Type B pancreatic cell (in vitro differentiated cells): ENCODE results near the gene SYT12. TPM values are rescaled to one million over a fixed set of nuclear protein-coding genes. Genes with fewer than 3 reads are reported as not detected.

Experiments used
- DNase-seq: peaks from one replicate; pipeline ENCODE4 v3.0.0; 2021; ENCODE audit warnings: mixed read lengths; ENCODE audit not compliant: unreplicated experiment; ENCODE audit errors: extremely low spot score
- H3K27ac Mint-ChIP-seq: 2 replicates; pipeline ENCODE4 v1.8.0; 2021; ENCODE audit warnings: mild to moderate bottlenecking, mixed read lengths
- H3K27me3 Mint-ChIP-seq: 2 replicates; pipeline ENCODE4 v1.8.0; 2021; ENCODE audit warnings: mixed read lengths
- H3K36me3 Mint-ChIP-seq: 2 replicates; pipeline ENCODE4 v1.8.0; 2021; ENCODE audit warnings: mixed read lengths
- H3K4me1 Mint-ChIP-seq: one replicate; pipeline ENCODE4 v1.8.0; 2021; ENCODE audit warnings: mixed read lengths; ENCODE audit not compliant: unreplicated experiment
- H3K4me3 Mint-ChIP-seq: 2 replicates; pipeline ENCODE4 v1.8.0; 2021; ENCODE audit warnings: mild to moderate bottlenecking, mixed read lengths
- H3K9me3 Mint-ChIP-seq: 2 replicates; pipeline ENCODE4 v1.8.0; 2021; ENCODE audit warnings: mixed read lengths
- total RNA-seq: library from RNA; stranded (reverse); gene quantifications from 2 replicates; pipeline ENCODE4 v1.2.1, GENCODE V29; 2021; ENCODE audit warnings: low replicate concordance
- TF ChIP-seq, protein P1 (sequence below): fragments of 200-600 bp; sonication (generic); conservative IDR thresholded peaks from 2 replicates; pipeline ENCODE4 v1.5.0; 2021; ENCODE audit warnings: antibody characterized with exemption, mild to moderate bottlenecking

SYT12 gene
- total RNA-seq, 1 donor from 2014 or later = 0.24 TPM

DNA sequence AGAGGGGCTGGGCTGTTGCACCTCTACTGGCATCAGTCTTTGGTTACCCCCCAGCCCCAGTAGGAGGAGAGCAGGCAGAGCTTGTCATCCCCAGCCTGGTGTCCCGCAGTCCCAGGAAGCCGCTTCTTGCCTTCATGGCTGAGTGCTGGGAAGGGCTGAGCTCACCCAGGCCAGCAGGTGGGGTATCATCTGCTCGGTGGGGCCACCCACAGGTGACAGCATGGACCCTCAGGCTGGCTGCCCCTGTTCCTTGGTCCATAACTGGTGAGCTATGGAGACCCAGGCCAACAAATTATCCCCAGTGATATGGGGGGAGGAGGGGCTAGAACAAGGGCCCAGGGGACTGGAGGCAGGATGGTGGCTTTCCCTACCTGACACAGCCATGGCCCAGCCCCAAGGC, 27.2 kb downstream of the SYT12 start:
- Mint-ChIP-seq H3K4me1 (peaks cover 10% of the 10 kb centered on the region), H3K9me3 (no peaks in the 10 kb centered on the region), H3K27ac (no peak overlapping the region), H3K27me3 (no peaks in the 10 kb centered on the region), H3K36me3 (no peaks in the 10 kb centered on the region), H3K4me3 (no peak overlapping the region)
- TF ChIP-seq, protein P1, sequence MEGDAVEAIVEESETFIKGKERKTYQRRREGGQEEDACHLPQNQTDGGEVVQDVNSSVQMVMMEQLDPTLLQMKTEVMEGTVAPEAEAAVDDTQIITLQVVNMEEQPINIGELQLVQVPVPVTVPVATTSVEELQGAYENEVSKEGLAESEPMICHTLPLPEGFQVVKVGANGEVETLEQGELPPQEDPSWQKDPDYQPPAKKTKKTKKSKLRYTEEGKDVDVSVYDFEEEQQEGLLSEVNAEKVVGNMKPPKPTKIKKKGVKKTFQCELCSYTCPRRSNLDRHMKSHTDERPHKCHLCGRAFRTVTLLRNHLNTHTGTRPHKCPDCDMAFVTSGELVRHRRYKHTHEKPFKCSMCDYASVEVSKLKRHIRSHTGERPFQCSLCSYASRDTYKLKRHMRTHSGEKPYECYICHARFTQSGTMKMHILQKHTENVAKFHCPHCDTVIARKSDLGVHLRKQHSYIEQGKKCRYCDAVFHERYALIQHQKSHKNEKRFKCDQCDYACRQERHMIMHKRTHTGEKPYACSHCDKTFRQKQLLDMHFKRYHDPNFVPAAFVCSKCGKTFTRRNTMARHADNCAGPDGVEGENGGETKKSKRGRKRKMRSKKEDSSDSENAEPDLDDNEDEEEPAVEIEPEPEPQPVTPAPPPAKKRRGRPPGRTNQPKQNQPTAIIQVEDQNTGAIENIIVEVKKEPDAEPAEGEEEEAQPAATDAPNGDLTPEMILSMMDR = no peak
- no peak for DNase-seq

- Mint-ChIP-seq H3K36me3 (no peaks in the 10 kb centered on the region), H3K4me3 (no peak overlapping the region), H3K9me3 (no peaks in the 10 kb centered on the region), H3K27ac (peak overlapping the region; percentile 72), H3K27me3 (no peaks in the 10 kb centered on the region), H3K4me1 (peaks cover 19% of the 10 kb centered on the region)
- TF ChIP-seq, protein P1 = no peak
- DNase-seq = no peak
Observed at GRCh38 chr11:67051180-67051893, 28.4 kb downstream of the SYT12 start.

GRCh38 chr11:67051945-67052488, 29.1 kb downstream of the SYT12 start:
- H3K4me1 Mint-ChIP-seq = peaks cover 19% of the 10 kb centered on the region
- no peaks in the 10 kb centered on the region for H3K27me3 Mint-ChIP-seq
- H3K36me3 Mint-ChIP-seq = no peaks in the 10 kb centered on the region
- H3K27ac Mint-ChIP-seq = no peak overlapping the region
- DNase-seq = no peak
- H3K4me3 Mint-ChIP-seq = no peak overlapping the region
- H3K9me3 Mint-ChIP-seq = no peaks in the 10 kb centered on the region
- TF ChIP-seq, protein P1 = no peak

DNA sequence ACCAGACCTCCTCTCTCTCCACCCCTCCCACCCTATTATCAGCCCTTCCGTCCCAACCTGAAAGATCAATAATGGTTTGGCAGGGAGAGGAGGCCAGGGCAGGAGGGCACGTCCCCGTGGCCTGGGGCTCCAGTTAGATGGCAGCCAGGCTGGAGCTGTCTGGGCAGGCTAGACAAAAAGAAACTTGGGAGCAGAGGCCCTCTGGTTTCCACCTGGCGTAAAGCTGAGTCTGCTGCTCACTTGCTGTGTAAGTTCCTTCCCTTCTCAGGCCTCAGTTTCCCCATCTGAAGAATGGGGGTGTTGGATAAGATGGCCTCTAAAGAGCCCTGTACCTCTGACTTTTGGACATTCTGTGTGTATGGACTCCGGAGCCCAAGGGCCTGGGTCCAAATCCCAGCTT, 30.0 kb downstream of the SYT12 start:
- Mint-ChIP-seq H3K4me1 (peaks cover 19% of the 10 kb centered on the region), H3K9me3 (no peaks in the 10 kb centered on the region), H3K4me3 (no peak overlapping the region), H3K27me3 (no peaks in the 10 kb centered on the region), H3K27ac (no peak overlapping the region), H3K36me3 (no peaks in the 10 kb centered on the region)
- TF ChIP-seq, protein P1 = no peak
- DNase-seq = no peak

- TF ChIP-seq, protein P1 = peak; percentile 80
- Mint-ChIP-seq H3K9me3 (no peaks in the 10 kb centered on the region), H3K27ac (peak overlapping the region; percentile 73), H3K36me3 (no peaks in the 10 kb centered on the region), H3K27me3 (no peaks in the 10 kb centered on the region), H3K4me1 (peaks cover 19% of the 10 kb centered on the region), H3K4me3 (no peak overlapping the region)
- no peak for DNase-seq
Observed at GRCh38 chr11:67053896-67054329, 31.0 kb downstream of the SYT12 start.
